Neural cell (in vitro differentiated cells): ENCODE results near the gene LRRC10B. TPM values are rescaled to one million over a fixed set of nuclear protein-coding genes. Genes with fewer than 3 reads are reported as not detected.

Source experiments
- H2AFZ ChIP-seq: fragments of 200-600, 300-800 bp; sonication (generic), shearing (Covaris generic); 2 replicates; pipeline ENCODE4 v1.6.0; 2014; ENCODE audit warnings: low read depth, mild to moderate bottlenecking, antibody characterized with exemption, low read length, moderate library complexity
- H3F3A ChIP-seq: fragments of 200-600 bp; shearing (Covaris generic); 2 replicates; pipeline ENCODE4 v1.6.1; 2016; ENCODE audit warnings: mild to moderate bottlenecking, moderate library complexity, mixed read lengths, antibody characterized with exemption, low read length; ENCODE audit not compliant: insufficient read depth, poor library complexity, severe bottlenecking
- H3K27ac ChIP-seq: fragments of 200-600, 300-800 bp; sonication (generic), shearing (Covaris generic); 2 replicates; pipeline ENCODE4 v1.5.1; 2014; ENCODE audit warnings: mild to moderate bottlenecking, low read length, moderate library complexity
- H3K27me3 ChIP-seq: fragments of 300-800, 200-600 bp; sonication (generic), shearing (Covaris generic); 2 replicates; pipeline ENCODE4 v1.6.0; 2014; ENCODE audit warnings: mild to moderate bottlenecking, low read depth, low read length, moderate library complexity; ENCODE audit not compliant: insufficient read depth
- H3K36me3 ChIP-seq: fragments of 300-800, 200-600 bp; sonication (generic), shearing (Covaris generic); 2 replicates; pipeline ENCODE4 v1.5.1; 2014; ENCODE audit warnings: mild to moderate bottlenecking, antibody characterized with exemption, low read length, moderate library complexity; ENCODE audit not compliant: insufficient read depth
- H3K4me2 ChIP-seq: fragments of 300-800, 200-600 bp; sonication (generic), shearing (Covaris generic); 2 replicates; pipeline ENCODE4 v1.6.0; 2014; ENCODE audit warnings: mild to moderate bottlenecking, low read length
- H3K4me3 ChIP-seq: fragments of 300-800, 200-600 bp; sonication (generic), shearing (Covaris generic); 2 replicates; pipeline ENCODE4 v1.5.1; 2014; ENCODE audit warnings: mild to moderate bottlenecking, low read length, moderate library complexity
- H3K79me2 ChIP-seq: fragments of 200-600 bp; shearing (Covaris generic); replicated peaks from 2 replicates; pipeline ENCODE4 v1.6.0; 2014; ENCODE audit warnings: mild to moderate bottlenecking, low read length, moderate library complexity; ENCODE audit not compliant: insufficient read depth
- H3K9ac ChIP-seq: fragments of 300-800, 200-600 bp; sonication (generic), shearing (Covaris generic); 2 replicates; pipeline ENCODE4 v1.6.1; 2016; ENCODE audit warnings: mild to moderate bottlenecking, low read length, mixed read lengths
- H3K9me2 ChIP-seq: fragments of 200-600 bp; shearing (Covaris generic); 2 replicates; pipeline ENCODE4 v1.6.1; 2016; ENCODE audit warnings: mild to moderate bottlenecking, low read length, mixed read lengths; ENCODE audit not compliant: insufficient read depth
- H3K9me3 ChIP-seq: fragments of 200-600, 300-800 bp; sonication (generic), shearing (Covaris generic); 2 replicates; pipeline ENCODE4 v1.6.1; 2016; ENCODE audit warnings: mild to moderate bottlenecking, mixed run types, low read length, moderate library complexity, mixed read lengths
- H4K20me1 ChIP-seq: fragments of 200-600 bp; shearing (Covaris generic); 2 replicates; pipeline ENCODE4 v1.6.1; 2016; ENCODE audit warnings: mild to moderate bottlenecking, mixed run types; ENCODE audit not compliant: insufficient read depth
- CTCF ChIP-seq: fragments of 450-650 bp; IDR thresholded peaks from 2 replicates; pipeline ENCODE4 v1.5.1; 2014; ENCODE audit warnings: antibody characterized with exemption, mild to moderate bottlenecking, moderate library complexity; ENCODE audit not compliant: poor library complexity, severe bottlenecking
- EP300 ChIP-seq: fragments of 450-650 bp; conservative IDR thresholded peaks from 2 replicates; pipeline ENCODE4 v1.6.1; 2014; ENCODE audit warnings: antibody characterized with exemption, mild to moderate bottlenecking, moderate library complexity; ENCODE audit not compliant: poor library complexity, severe bottlenecking
- EZH2 ChIP-seq: fragments of 200-600, 300-800 bp; shearing (Covaris generic), sonication (generic); IDR thresholded peaks from 2 replicates; pipeline ENCODE4 v1.6.1; 2014; ENCODE audit warnings: antibody characterized with exemption, low read length, borderline replicate concordance, mild to moderate bottlenecking; ENCODE audit not compliant: insufficient read depth, poor library complexity, severe bottlenecking
- MXI1 ChIP-seq: fragments of 450-650 bp; conservative IDR thresholded peaks from 2 replicates; pipeline ENCODE4 v1.6.1; 2014; ENCODE audit warnings: antibody characterized with exemption, mild to moderate bottlenecking; ENCODE audit not compliant: poor library complexity, severe bottlenecking
- POLR2AphosphoS5 ChIP-seq: IDR thresholded peaks from 2 replicates; pipeline ENCODE4 v1.6.1; 2012
- RAD21 ChIP-seq: fragments of 450-650 bp; conservative IDR thresholded peaks from 2 replicates; pipeline ENCODE4 v1.6.1; 2014; ENCODE audit warnings: antibody characterized with exemption, mild to moderate bottlenecking, moderate library complexity
- REST ChIP-seq: IDR thresholded peaks from 2 replicates; pipeline ENCODE4 v1.6.1; 2012; ENCODE audit warnings: borderline replicate concordance
- SMC3 ChIP-seq: fragments of 450-650 bp; conservative IDR thresholded peaks from 2 replicates; pipeline ENCODE4 v1.6.1; 2014; ENCODE audit warnings: antibody characterized with exemption, mild to moderate bottlenecking, moderate library complexity; ENCODE audit not compliant: poor library complexity
- polyA plus RNA-seq: library from polyadenylated mRNA; depleted of rRNA; stranded (reverse); fragments of >200 nt; gene quantifications from 2 replicates; pipeline ENCODE4 v1.2.3, GENCODE V29; 2014

The LRRC10B gene
- polyA plus RNA-seq, 1 donor from 2014 or later, result 12.4 TPM

- Histone ChIP-seq H3K79me2 (no peaks in the 10 kb centered on the region), H3K27me3 (no peaks in the 10 kb centered on the region), H3K9me3 (no peaks in the 10 kb centered on the region), H3K4me3 (no peak overlapping the region), H3K4me2 (no peak overlapping the region), H3K9ac (no peak overlapping the region), H3F3A (no peaks in the 10 kb centered on the region), H3K27ac (no peak overlapping the region), H4K20me1 (no peaks in the 10 kb centered on the region), H2AFZ (no peak overlapping the region), H3K9me2 (no peaks in the 10 kb centered on the region), H3K36me3 (no peaks in the 10 kb centered on the region)
- no peak for TF ChIP-seq CTCF
- TF ChIP-seq EZH2, result no peak
- no peak for TF ChIP-seq RAD21
- no peak for TF ChIP-seq POLR2AphosphoS5
- TF ChIP-seq SMC3, result no peak
- no peak for TF ChIP-seq EP300
- TF ChIP-seq REST, result no peak
Measured at GRCh38 chr11:61546663-61547062, 38.1 kb downstream of the LRRC10B start.

- H3K9ac ChIP-seq, result no peak overlapping the region
- H3K27me3 ChIP-seq, result no peaks in the 10 kb centered on the region
- no peaks in the 10 kb centered on the region for H3K36me3 ChIP-seq
- H3K27ac ChIP-seq, result no peak overlapping the region
- H3K4me3 ChIP-seq, result no peak overlapping the region
- H3K9me3 ChIP-seq, result no peaks in the 10 kb centered on the region
- H2AFZ ChIP-seq, result no peak overlapping the region
- H3F3A ChIP-seq, result no peaks in the 10 kb centered on the region
- H3K9me2 ChIP-seq, result no peaks in the 10 kb centered on the region
- no peak overlapping the region for H3K4me2 ChIP-seq
- no peaks in the 10 kb centered on the region for H3K79me2 ChIP-seq
- no peaks in the 10 kb centered on the region for H4K20me1 ChIP-seq
- TF ChIP-seq RAD21 (no peak), EP300 (no peak), MXI1 (no peak), CTCF (no peak), SMC3 (no peak), EZH2 (no peak), POLR2AphosphoS5 (no peak)
Measured at GRCh38 chr11:61547246-61547645, 38.7 kb downstream of the LRRC10B start.
